GM12878 (cell line): Measurements from ENCODE around the gene FHL5. TPM values are rescaled to one million over a fixed set of nuclear protein-coding genes. Genes with fewer than 3 reads are reported as not detected.
A peak's percentile ranks its signal among the peaks of the same experiment; 100 is the strongest.

ENCODE experiments used
- ATAC-seq: fragments of 200-7000 bp; cut with Tn5 transposase; 3 replicates; pipeline ENCODE4 v1.9.1; 2020; ENCODE audit warnings: mild to moderate bottlenecking, moderate library complexity
- BruUV-seq: library from RNA; stranded (reverse); fragments of 400-500 nt; replicated peaks from 2 replicates; lab custom pipeline; 2021; lab: Mats Ljungman, UMichigan
- CTCF ChIA-PET: fragments of 300-600 bp; sonication (Branson Sonifier 250); formaldehyde crosslinking; extraction: SDS; loops from one replicate; lab custom pipeline; 2021; ENCODE audit warnings: inconsistent platforms; lab: Yijun Ruan, JAX
- POLR2A ChIA-PET: fragments of 350-600 bp; formaldehyde crosslinking; extraction: SDS; loops from one replicate; lab custom pipeline; 2021; ENCODE audit warnings: inconsistent platforms; lab: Charles Lee
- RAD21 ChIA-PET: fragments of 300-600 bp; sonication (Branson Sonifier 250); formaldehyde crosslinking; loops from one replicate; lab custom pipeline; 2023; ENCODE audit warnings: antibody characterized with exemption; ENCODE audit not compliant: unreplicated experiment; lab: Charles Lee
- SMC1A ChIA-PET: fragments of 300-600 bp; sonication (Branson Sonifier 250); formaldehyde crosslinking; loops from one replicate; lab custom pipeline; 2023; ENCODE audit not compliant: unreplicated experiment, uncharacterized antibody; lab: Charles Lee
- DNase-seq: peaks from one replicate; pipeline ENCODE4 v3.0.0-alpha.2; 2011; ENCODE audit warnings: low read depth, low spot score
- FAIRE-seq: peaks from 3 replicates; lab custom pipeline; 2011; peaks lifted over from hg19 to GRCh38; lab: Jason Lieb, UNC
- H2AFZ ChIP-seq: 2 replicates; pipeline ENCODE4 v1.6.0; 2011; ENCODE audit warnings: low read depth, low read length, control low read depth; ENCODE audit not compliant: control insufficient read depth
- H3K27ac ChIP-seq: 2 replicates; pipeline ENCODE4 v1.5.1; 2011; ENCODE audit warnings: control low read depth; ENCODE audit not compliant: control insufficient read depth, insufficient read depth
- H3K27me3 ChIP-seq, 2 experiments: replicated peaks in 1 of 2; 2 replicates each; pipeline versions ENCODE4 v1.6.0 to v1.6.1; 2011; ENCODE audit warnings: low read length in 1 of 2; ENCODE audit not compliant: control insufficient read depth in 2 of 2, insufficient read depth in 2 of 2
- H3K36me3 ChIP-seq, 2 experiments: 2 replicates each; pipeline ENCODE4 v1.5.1; 2011; ENCODE audit warnings: low read length in 1 of 2; ENCODE audit not compliant: control insufficient read depth in 2 of 2, insufficient read depth in 2 of 2
- H3K4me1 ChIP-seq: 2 replicates; pipeline ENCODE4 v1.6.1; 2011; ENCODE audit warnings: mild to moderate bottlenecking, low read length, moderate library complexity, mixed read lengths; ENCODE audit not compliant: control insufficient read depth, insufficient read depth
- H3K4me2 ChIP-seq: 2 replicates; pipeline ENCODE4 v1.6.0; 2011; ENCODE audit warnings: control low read depth; ENCODE audit not compliant: control insufficient read depth, insufficient read depth
- H3K4me3 ChIP-seq: fragments of 200-600 bp; sonication (generic); 2 replicates; pipeline ENCODE4 v1.5.1; 2016
- H3K79me2 ChIP-seq: 2 replicates; pipeline ENCODE4 v1.6.0; 2011; ENCODE audit warnings: low read length; ENCODE audit not compliant: control insufficient read depth, insufficient read depth
- H3K9ac ChIP-seq: 2 replicates; pipeline ENCODE4 v1.8.0; 2011; ENCODE audit warnings: low read length, control low read depth, mixed read lengths; ENCODE audit not compliant: control insufficient read depth, insufficient read depth
- H3K9me3 ChIP-seq: replicated peaks from 3 replicates; pipeline ENCODE4 v1.5.1; 2011; ENCODE audit warnings: mild to moderate bottlenecking, low read length; ENCODE audit not compliant: control insufficient read depth, insufficient read depth
- H4K20me1 ChIP-seq: 2 replicates; pipeline ENCODE4 v1.6.0; 2011; ENCODE audit not compliant: control insufficient read depth, insufficient read depth
- CREB1 ChIP-seq: IDR thresholded peaks from 2 replicates; pipeline ENCODE4 v1.6.1; 2012; ENCODE audit warnings: low read depth, mild to moderate bottlenecking, inconsistent platforms
- CREM ChIP-seq: IDR thresholded peaks from 2 replicates; pipeline ENCODE4 v1.6.1; 2014; ENCODE audit warnings: antibody characterized with exemption, low read depth
- EED ChIP-seq: sonication (generic); IDR thresholded peaks from 2 replicates; pipeline ENCODE4 v1.6.1; 2016; ENCODE audit warnings: antibody characterized with exemption, low read depth
- ETV6 ChIP-seq, 2 experiments: fragments of 450-650 bp in 1 of 2; IDR thresholded peaks in 1 of 2; conservative IDR thresholded peaks in 1 of 2; 2 replicates each; pipeline ENCODE4 v1.6.1; 2014; ENCODE audit warnings: antibody characterized with exemption in 1 of 2, borderline replicate concordance in 1 of 2, low read depth in 1 of 2, mild to moderate bottlenecking in 1 of 2, moderate library complexity in 1 of 2
- GATAD2B ChIP-seq: fragments of 450-650 bp; conservative IDR thresholded peaks from 2 replicates; pipeline ENCODE4 v1.6.1; 2017; ENCODE audit warnings: low read depth, mild to moderate bottlenecking, moderate library complexity
- HDGF ChIP-seq: fragments of 450-650 bp; IDR thresholded peaks from 2 replicates; pipeline ENCODE4 v1.6.1; 2016; ENCODE audit warnings: antibody characterized with exemption
- IRF4 ChIP-seq: IDR thresholded peaks from 2 replicates; pipeline ENCODE4 v1.6.1; 2011; ENCODE audit warnings: low read depth, low read length
- KLF5 ChIP-seq: fragments of 450-650 bp; IDR thresholded peaks from 2 replicates; pipeline ENCODE4 v1.6.1; 2014; ENCODE audit warnings: mild to moderate bottlenecking; ENCODE audit not compliant: partially characterized antibody
- MEF2B ChIP-seq: fragments of 450-650 bp; IDR thresholded peaks from 2 replicates; pipeline ENCODE4 v1.6.1; 2018; ENCODE audit warnings: mild to moderate bottlenecking, moderate library complexity; ENCODE audit not compliant: partially characterized antibody, poor library complexity, severe bottlenecking
- MTA2 ChIP-seq: fragments of 450-650 bp; IDR thresholded peaks from 2 replicates; pipeline ENCODE4 v1.6.1; 2016; ENCODE audit warnings: low read depth, mild to moderate bottlenecking, moderate library complexity
- MTA3 ChIP-seq: IDR thresholded peaks from 2 replicates; pipeline ENCODE4 v1.6.1; 2012; ENCODE audit warnings: low read length, inconsistent platforms, borderline replicate concordance
- NBN ChIP-seq: fragments of 450-650 bp; IDR thresholded peaks from 2 replicates; pipeline ENCODE4 v1.6.1; 2016
- NFIC ChIP-seq: IDR thresholded peaks from 2 replicates; pipeline ENCODE4 v1.6.1; 2012; ENCODE audit warnings: low read depth, mild to moderate bottlenecking, inconsistent platforms, low read length, moderate library complexity
- NR2F1 ChIP-seq: fragments of 450-650 bp; conservative IDR thresholded peaks from 2 replicates; pipeline ENCODE4 v1.6.1; 2017; ENCODE audit warnings: mild to moderate bottlenecking
- POU2F2 ChIP-seq: IDR thresholded peaks from 3 replicates; pipeline ENCODE4 v1.6.1; 2011; ENCODE audit warnings: low read depth, mild to moderate bottlenecking, low read length, borderline replicate concordance
- RELB ChIP-seq: fragments of 450-650 bp; IDR thresholded peaks from 2 replicates; pipeline ENCODE4 v1.6.1; 2017; ENCODE audit warnings: low read depth, mild to moderate bottlenecking, moderate library complexity
- REST ChIP-seq: IDR thresholded peaks from 2 replicates; pipeline ENCODE4 v1.6.1; 2012; ENCODE audit warnings: mild to moderate bottlenecking, low read depth, low read length
- RUNX3 ChIP-seq: IDR thresholded peaks from 2 replicates; pipeline ENCODE4 v1.6.1; 2012; ENCODE audit warnings: low read length, inconsistent platforms
- SIN3A ChIP-seq: IDR thresholded peaks from 2 replicates; pipeline ENCODE4 v1.6.1; 2012; ENCODE audit warnings: low read depth, low read length, improper control_type of control experiment
- SRF ChIP-seq, 2 experiments: IDR thresholded peaks; 2 replicates each; pipeline ENCODE4 v1.6.1; 2011; ENCODE audit warnings: low read depth in 2 of 2, low read length in 2 of 2, mild to moderate bottlenecking in 1 of 2, moderate library complexity in 1 of 2
- ZNF274 ChIP-seq: IDR thresholded peaks from one replicate; pipeline ENCODE4 v1.8.0; 2011; ENCODE audit not compliant: insufficient read length, insufficient read depth
- WGBS: methylation state at CpG from one replicate; pipeline ENCODE4 v1.1.6; 2016; ENCODE audit warnings: low lambda C conversion rate; ENCODE audit not compliant: insufficient replicate concordance, insufficient coverage; ENCODE audit errors: missing lambda C conversion rate; 5-methylcytosine and 5-hydroxymethylcytosine counted together
- in situ Hi-C: fragments of 300-500 bp; cut with MboI; formaldehyde crosslinking; loops from 9 replicates; pipeline ENCODE4 v1.14.3; 2018; ENCODE audit warnings: mixed read lengths
- intact Hi-C: fragments of 100-400 bp; cut with micrococcal nuclease; formaldehyde crosslinking; loops from one replicate; pipeline ENCODE4 v1.14.2; 2022; ENCODE audit not compliant: unreplicated experiment
- polyA plus RNA-seq, 11 experiments: library from polyadenylated mRNA; depleted of rRNA in 4 of 11; unstranded in 6 of 11; stranded (reverse) in 5 of 11; fragments of >200 nt; fragmentation: Nextera tagmentation in 4 of 11; fragmentation: Illumina TruSeq in 1 of 11; extraction: Ambion mirVana in 4 of 11; extraction: Trizol in 1 of 11; gene quantifications; 1 replicate in 1 of 11; 2 replicates in 10 of 11; pipeline versions ENCODE4 v1.2.1 to v1.2.3, GENCODE V29; 2011 to 2016; ENCODE audit warnings: inconsistent platforms in 2 of 11, missing spikeins in 2 of 11, low read depth in 1 of 11
- total RNA-seq, 4 experiments: library from RNA; depleted of rRNA in 3 of 4; stranded (reverse); fragments of >200 nt in 3 of 4; fragmentation: Illumina TruSeq in 1 of 4; extraction: Trizol in 1 of 4; gene quantifications; 2 replicates each; pipeline versions ENCODE4 v1.2.1 to v1.2.3, GENCODE V29; 2013 to 2021

FHL5 gene
- total and polyA plus RNA-seq, 10 of the 15 experiments (the other 5 are each of a cell fraction or from before 2014, with no cell fraction given) = 0.16 TPM; not detected in 9

- TF ChIP-seq MTA2 (0 out of 2 replicates have a peak, but pooled peaks have one; percentile 22), POU2F2 (0 out of 3 replicates have a peak, but pooled peaks have one; percentile 14), ETV6 (conservative IDR thresholded peaks at IDR 0.05 in 1 of 2, IDR thresholded peaks at IDR 0.05 in 1 of 2; ENCODE audit: borderline replicate concordance in 1 of 2, low read depth in 1 of 2) (no peak), IRF4 (no peak), RELB (0 out of 2 replicates have a peak, but pooled peaks have one; percentile 20), NFIC (no peak), ZNF274 (no peak), MEF2B (peak; percentile 50), SRF (IDR thresholded peaks at IDR 0.05; ENCODE audit: low read depth in 2 of 2, low read length in 2 of 2) (no peak), SIN3A (no peak), REST (no peak), EED (no peak), NBN (no peak), CREM (no peak), KLF5 (no peak), MTA3 (no peak), GATAD2B (no peak), RUNX3 (no peak), HDGF (no peak), CREB1 (no peak), NR2F1 (no peak)
- no peaks in the 10 kb centered on the region for H4K20me1 ChIP-seq
- in situ Hi-C loops (no loop called here), intact Hi-C loops (no loop called here)
- 0% methylated on average over 2 of the region's 2 CpGs for WGBS
- FAIRE-seq (no peak), DNase-seq (no peak), ATAC-seq (peak; percentile 77)
- no peaks in the 10 kb centered on the region for H3K27me3 ChIP-seq
- ChIA-PET CTCF (interaction anchor here (1.0 to 1.9 kb wide), 6 partner anchors 9 to 437 kb away, joined by 3 to 6 read pairs (median 4); no protein-coding TSS in a partner anchor), RAD21 (interaction anchor here (1.2 kb wide), 2 partner anchors 9 to 11 kb away, joined by 4 to 5 read pairs; no protein-coding TSS in a partner anchor), SMC1A (interaction anchor here (0.7 to 7.1 kb wide), 9 partner anchors 9 to 437 kb away, joined by 3 to 86 read pairs (median 4); no protein-coding TSS in a partner anchor), POLR2A (interaction anchor here (1.8 kb wide), 1 partner anchor 9 kb away, joined by 5 read pairs; no protein-coding TSS in a partner anchor)
- H3K79me2 ChIP-seq = no peaks in the 10 kb centered on the region
- H3K9ac ChIP-seq = no peak overlapping the region
- H3K4me3 ChIP-seq = no peak overlapping the region
- no peaks in the 10 kb centered on the region for H3K36me3 ChIP-seq
- BruUV-seq = no TSS peak
- no peak overlapping the region for H3K27ac ChIP-seq
- H3K4me1 ChIP-seq = peaks cover under 1% of the 10 kb centered on the region
- no peaks in the 10 kb centered on the region for H3K9me3 ChIP-seq
- no peak overlapping the region for H3K4me2 ChIP-seq
- no peak overlapping the region for H2AFZ ChIP-seq
Observed at GRCh38 chr6:96621983-96622382, 59.1 kb downstream of the FHL5 start.
